Thyroid gland (tissue), 4 donors: ENCODE results near the gene CLCF1.

ENCODE experiments used
- POLR2A ChIP-seq, 2 donors: fragments of 450-650 bp; IDR thresholded peaks; one replicate each; pipeline ENCODE4 v1.6.1; 2017; ENCODE audit warnings: antibody characterized with exemption in 2 of 2, mild to moderate bottlenecking in 2 of 2, moderate library complexity in 1 of 2
- TF ChIP-seq, protein P1 (sequence below), 6 experiments: fragments of 200-600 bp in 3 of 6; fragments of 450-650 bp in 3 of 6; sonication (generic) in 3 of 6; IDR thresholded peaks; one replicate each; pipeline ENCODE4 v1.5.1; 2016 to 2019; ENCODE audit warnings: antibody characterized with exemption in 6 of 6, mild to moderate bottlenecking in 2 of 6, inconsistent platforms in 1 of 6, moderate library complexity in 1 of 6

DNA sequence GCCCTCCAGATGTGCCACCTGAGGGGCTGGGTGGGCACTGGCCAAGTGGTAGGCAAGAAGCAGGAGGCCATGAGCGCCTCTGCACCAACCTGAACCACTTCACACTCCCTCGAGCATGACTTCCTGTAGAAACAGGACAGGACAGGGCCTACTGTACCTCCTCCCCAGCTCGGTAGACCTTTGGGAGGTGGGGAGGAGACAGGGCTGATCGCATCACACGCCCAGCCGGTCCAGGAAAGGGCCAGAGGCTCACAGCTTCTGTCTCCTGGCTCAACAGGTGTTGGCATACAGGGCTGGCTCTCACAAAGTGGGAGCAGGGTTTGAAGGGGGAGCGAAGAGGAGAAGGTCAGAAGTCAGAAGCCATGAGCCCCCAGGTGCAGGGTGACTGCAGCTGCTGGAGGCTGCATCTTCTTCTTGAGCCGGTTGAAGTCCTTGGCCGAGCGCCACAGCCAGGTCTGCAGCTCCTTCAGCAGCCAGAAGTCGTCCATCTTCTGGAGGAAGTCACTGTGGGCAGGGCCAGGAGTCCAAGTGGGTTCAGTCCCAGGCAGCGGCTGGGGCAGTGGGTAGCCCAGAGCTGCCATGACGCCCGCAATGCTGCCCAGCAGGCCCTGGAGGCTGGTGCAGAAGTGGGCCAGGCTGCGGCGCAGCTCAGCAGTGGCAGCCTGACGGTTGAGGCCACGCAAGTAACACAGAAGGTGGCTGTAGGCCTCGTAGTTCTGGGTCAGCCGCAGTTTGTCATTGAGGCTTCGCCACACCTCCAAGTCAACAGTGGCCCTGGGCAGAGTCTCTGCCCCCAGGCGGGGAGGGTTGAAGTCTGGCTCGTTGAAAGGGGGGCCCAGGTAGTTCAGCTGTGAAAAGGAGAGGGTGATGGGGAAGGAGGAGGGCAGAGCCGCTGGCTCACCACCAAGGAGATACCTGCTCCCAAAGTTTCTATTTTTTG, 8.3 kb downstream of the CLCF1 start:
- TF ChIP-seq, protein P1, sequence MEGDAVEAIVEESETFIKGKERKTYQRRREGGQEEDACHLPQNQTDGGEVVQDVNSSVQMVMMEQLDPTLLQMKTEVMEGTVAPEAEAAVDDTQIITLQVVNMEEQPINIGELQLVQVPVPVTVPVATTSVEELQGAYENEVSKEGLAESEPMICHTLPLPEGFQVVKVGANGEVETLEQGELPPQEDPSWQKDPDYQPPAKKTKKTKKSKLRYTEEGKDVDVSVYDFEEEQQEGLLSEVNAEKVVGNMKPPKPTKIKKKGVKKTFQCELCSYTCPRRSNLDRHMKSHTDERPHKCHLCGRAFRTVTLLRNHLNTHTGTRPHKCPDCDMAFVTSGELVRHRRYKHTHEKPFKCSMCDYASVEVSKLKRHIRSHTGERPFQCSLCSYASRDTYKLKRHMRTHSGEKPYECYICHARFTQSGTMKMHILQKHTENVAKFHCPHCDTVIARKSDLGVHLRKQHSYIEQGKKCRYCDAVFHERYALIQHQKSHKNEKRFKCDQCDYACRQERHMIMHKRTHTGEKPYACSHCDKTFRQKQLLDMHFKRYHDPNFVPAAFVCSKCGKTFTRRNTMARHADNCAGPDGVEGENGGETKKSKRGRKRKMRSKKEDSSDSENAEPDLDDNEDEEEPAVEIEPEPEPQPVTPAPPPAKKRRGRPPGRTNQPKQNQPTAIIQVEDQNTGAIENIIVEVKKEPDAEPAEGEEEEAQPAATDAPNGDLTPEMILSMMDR (IDR thresholded peaks at IDR 0.05): no peak
- TF ChIP-seq POLR2A (IDR thresholded peaks at IDR 0.05): no peak
